ENCODE data around the gene FCHSD2. TPM values are rescaled to one million over a fixed set of nuclear protein-coding genes. Genes with fewer than 3 reads are reported as not detected.

Gene FCHSD2
- total and polyA plus RNA-seq, 2 donors (not counting 3 experiments of a cell fraction or from before 2014, with no cell fraction given): 20.8 to 56.9 TPM

GRCh38 chr11:72985645-72986044 lies 156.5 kb downstream of the FCHSD2 start:
- no peaks in the 10 kb centered on the region for H3K27me3 ChIP-seq (ENCODE audit: control insufficient read depth in 2 of 2, insufficient read depth in 2 of 2, low read length in 2 of 2)
- POLR2A ChIA-PET: no interaction called here
- FAIRE-seq (no peak), DNase-seq (ENCODE audit: low read depth, low spot score) (peak; percentile 49)
- dilution Hi-C loops (cut with MboI; ENCODE audit: extremely low pct_ligation_motif_present, low sequenced_read_pairs): no loop called here
- no peak overlapping the region for H3K27ac ChIP-seq (ENCODE audit: insufficient read depth, low read depth, low read length)
- no peak overlapping the region for H3K9ac ChIP-seq (replicated peaks; ENCODE audit: extremely low read depth, insufficient read depth, low read length)
- H2AFZ ChIP-seq (ENCODE audit: low read depth, low read length): no peak overlapping the region
- CTCF ChIA-PET: interaction anchor here (3.1 kb wide), 1 partner anchor 9 kb away, joined by 7 read pairs; no protein-coding TSS in a partner anchor
- H3K9me1 ChIP-seq (replicated peaks; ENCODE audit: control insufficient read depth, extremely low read depth, insufficient read depth, low read length): no peaks in the 10 kb centered on the region
- BruUV-seq (replicated peaks): no TSS peak
- no peak overlapping the region for H3K4me3 ChIP-seq (replicated peaks in 1 of 3; ENCODE audit: insufficient read depth in 1 of 3, low read depth in 1 of 3, low read length in 3 of 3)
- H3K4me2 ChIP-seq (ENCODE audit: insufficient read depth, low read length): no peak overlapping the region
- H3K9me3 ChIP-seq (replicated peaks; ENCODE audit: control insufficient read depth, insufficient read depth, low read length): no peaks in the 10 kb centered on the region
- H3K79me2 ChIP-seq (ENCODE audit: control insufficient read depth, insufficient read depth, low read length): peaks cover 11% of the 10 kb centered on the region
- intact Hi-C loops (cut with micrococcal nuclease): no loop called here
- no peaks in the 10 kb centered on the region for H4K20me1 ChIP-seq (replicated peaks; ENCODE audit: control insufficient read depth, extremely low read depth, insufficient read depth, low read length)
- TF ChIP-seq POLR2A (IDR thresholded peaks at IDR 0.05; ENCODE audit: low read depth, low read length): no peak
- no peak for TF ChIP-seq CTCF (IDR thresholded peaks at IDR 0.05; ENCODE audit: extremely low read depth in 1 of 2, insufficient read depth in 1 of 2, low read depth in 1 of 2, low read length in 2 of 2)
- peaks cover 0 to 17% of the 10 kb centered on the region in 2 experiments for H3K36me3 ChIP-seq (ENCODE audit: control insufficient read depth in 2 of 2, extremely low read depth in 1 of 2, insufficient read depth in 2 of 2, low read length in 2 of 2)
- H3K4me1 ChIP-seq (ENCODE audit: control insufficient read depth, extremely low read depth, insufficient read depth, low read length): peaks cover 2% of the 10 kb centered on the region

GRCh38 chr11:72984453-72985077 lies 157.6 kb downstream of the FCHSD2 start:
- dilution Hi-C loops (cut with MboI; ENCODE audit: extremely low pct_ligation_motif_present, low sequenced_read_pairs): no loop called here

More at GRCh38 chr11:72984453-72985077, 157.6 kb downstream of the FCHSD2 start:
- Histone ChIP-seq H3K9ac (replicated peaks; ENCODE audit: extremely low read depth, insufficient read depth, low read length) (no peak overlapping the region), H3K27ac (ENCODE audit: insufficient read depth, low read depth, low read length) (no peak overlapping the region), H3K4me3 (replicated peaks in 1 of 3; ENCODE audit: insufficient read depth in 1 of 3, low read depth in 1 of 3, low read length in 3 of 3) (no peak overlapping the region), H3K9me1 (replicated peaks; ENCODE audit: control insufficient read depth, extremely low read depth, insufficient read depth, low read length) (no peaks in the 10 kb centered on the region), H3K79me2 (ENCODE audit: control insufficient read depth, insufficient read depth, low read length) (peaks cover 6% of the 10 kb centered on the region), H3K4me2 (ENCODE audit: insufficient read depth, low read length) (no peak overlapping the region), H4K20me1 (replicated peaks; ENCODE audit: control insufficient read depth, extremely low read depth, insufficient read depth, low read length) (no peaks in the 10 kb centered on the region), H3K4me1 (ENCODE audit: control insufficient read depth, extremely low read depth, insufficient read depth, low read length) (peaks cover 2% of the 10 kb centered on the region), H3K27me3 (ENCODE audit: control insufficient read depth in 2 of 2, insufficient read depth in 2 of 2, low read length in 2 of 2) (no peaks in the 10 kb centered on the region), H3K36me3 (ENCODE audit: control insufficient read depth in 2 of 2, extremely low read depth in 1 of 2, insufficient read depth in 2 of 2, low read length in 2 of 2) (peaks cover 0 to 19% of the 10 kb centered on the region in 2 experiments), H2AFZ (ENCODE audit: low read depth, low read length) (no peak overlapping the region), H3K9me3 (replicated peaks; ENCODE audit: control insufficient read depth, insufficient read depth, low read length) (no peaks in the 10 kb centered on the region)
- ChIA-PET CTCF (interaction anchor here (1.2 to 3.1 kb wide), 2 partner anchors 10 to 158 kb away, joined by 3 to 7 read pairs; no protein-coding TSS in a partner anchor), POLR2A (no interaction called here)
- FAIRE-seq: no peak
- BruUV-seq (replicated peaks): no TSS peak
- intact Hi-C loops (cut with micrococcal nuclease): no loop called here
- DNase-seq (ENCODE audit: low read depth, low spot score): no peak
- no peak for TF ChIP-seq EZH2 (IDR thresholded peaks at IDR 0.05; ENCODE audit: borderline replicate concordance, low read depth, low read length, severe bottlenecking)
- TF ChIP-seq POLR2AphosphoS5 (IDR thresholded peaks at IDR 0.05; ENCODE audit: insufficient read depth, low read depth, low read length): no peak
- TF ChIP-seq CTCF (IDR thresholded peaks at IDR 0.05; ENCODE audit: extremely low read depth in 1 of 2, insufficient read depth in 1 of 2, low read depth in 1 of 2, low read length in 2 of 2): no peak
- no peak for TF ChIP-seq JUN (IDR thresholded peaks at IDR 0.05; ENCODE audit: borderline replicate concordance, insufficient read depth, insufficient read length, low read depth)

Data from endothelial cell of umbilical vein (primary cell).